ENCODE data around the gene PIBF1.
"Not testable (repeated sequence)": the region's sequence is repeated elsewhere in the genome, so short reads cannot be mapped to it uniquely, and the experiment has no call there.

The PIBF1 gene

GRCh38 chr13:72774019-72774418, 7.9 kb upstream of the PIBF1 start:
- Histone ChIP-seq H3K4me3 (ENCODE audit: low read depth, low read length) (no peak overlapping the region), H3K9me3 (ENCODE audit: control insufficient read depth, low read length) (no peaks in the 10 kb centered on the region), H3K79me2 (no peaks in the 10 kb centered on the region), H2AFZ (no peak overlapping the region), H3K36me3 (ENCODE audit: control insufficient read depth, insufficient read depth, low read length) (no peaks in the 10 kb centered on the region), H3K27me3 (ENCODE audit: control insufficient read depth, insufficient read depth, low read length) (no peaks in the 10 kb centered on the region), H3K9ac (no peak overlapping the region), H3K4me2 (ENCODE audit: low read length) (no peak overlapping the region), H3K4me1 (no peaks in the 10 kb centered on the region), H3K27ac (no peak overlapping the region)
- no peak for TF ChIP-seq CTCF (IDR thresholded peaks at IDR 0.05)

GRCh38 chr13:72782717-72783116, 784 bp downstream of the PIBF1 start:
- H3K4me1 ChIP-seq: peaks cover 2% of the 10 kb centered on the region
- peak overlapping the region; percentile 71 for H3K27ac ChIP-seq
- no peak for TF ChIP-seq CTCF (IDR thresholded peaks at IDR 0.05)

GRCh38 chr13:72784679-72785078, 2.7 kb downstream of the PIBF1 start:
- H3K36me3 ChIP-seq (ENCODE audit: control insufficient read depth, insufficient read depth, low read length); H3K4me3 ChIP-seq (ENCODE audit: low read depth, low read length); H3K4me1 ChIP-seq; H3K27me3 ChIP-seq (ENCODE audit: control insufficient read depth, insufficient read depth, low read length); H3K4me2 ChIP-seq (ENCODE audit: low read length); H3K79me2 ChIP-seq; H3K9ac ChIP-seq; H2AFZ ChIP-seq; H3K9me3 ChIP-seq (ENCODE audit: control insufficient read depth, low read length); H3K27ac ChIP-seq: not testable (repeated sequence)

More at GRCh38 chr13:72782717-72783116, 784 bp downstream of the PIBF1 start:
- Histone ChIP-seq H3K79me2 (no peaks in the 10 kb centered on the region), H3K9me3 (ENCODE audit: control insufficient read depth, low read length) (no peaks in the 10 kb centered on the region), H3K9ac (no peak overlapping the region), H3K4me2 (ENCODE audit: low read length) (peak overlapping the region; percentile 89), H3K4me3 (ENCODE audit: low read depth, low read length) (peak overlapping the region; percentile 86), H2AFZ (peak overlapping the region; percentile 73), H3K27me3 (ENCODE audit: control insufficient read depth, insufficient read depth, low read length) (no peaks in the 10 kb centered on the region), H3K36me3 (ENCODE audit: control insufficient read depth, insufficient read depth, low read length) (no peaks in the 10 kb centered on the region)

- Histone ChIP-seq H3K9me3 (ENCODE audit: control insufficient read depth, low read length) (no peaks in the 10 kb centered on the region), H3K36me3 (ENCODE audit: control insufficient read depth, insufficient read depth, low read length) (no peaks in the 10 kb centered on the region), H3K27ac (no peak overlapping the region), H3K27me3 (ENCODE audit: control insufficient read depth, insufficient read depth, low read length) (no peaks in the 10 kb centered on the region), H3K4me1 (no peaks in the 10 kb centered on the region), H3K4me2 (ENCODE audit: low read length) (no peak overlapping the region), H3K4me3 (ENCODE audit: low read depth, low read length) (no peak overlapping the region), H3K79me2 (no peaks in the 10 kb centered on the region), H3K9ac (no peak overlapping the region), H2AFZ (no peak overlapping the region)
- TF ChIP-seq CTCF (IDR thresholded peaks at IDR 0.05): no peak
Measured at GRCh38 chr13:72788831-72789230, 6.9 kb downstream of the PIBF1 start.

- Histone ChIP-seq H3K9me3 (ENCODE audit: control insufficient read depth, low read length) (no peaks in the 10 kb centered on the region), H3K27ac (no peak overlapping the region), H3K4me3 (ENCODE audit: low read depth, low read length) (no peak overlapping the region), H3K27me3 (ENCODE audit: control insufficient read depth, insufficient read depth, low read length) (no peaks in the 10 kb centered on the region), H3K36me3 (ENCODE audit: control insufficient read depth, insufficient read depth, low read length) (no peaks in the 10 kb centered on the region), H3K79me2 (no peaks in the 10 kb centered on the region), H3K9ac (no peak overlapping the region), H3K4me2 (ENCODE audit: low read length) (no peak overlapping the region), H2AFZ (no peak overlapping the region), H3K4me1 (no peaks in the 10 kb centered on the region)
- TF ChIP-seq CTCF (IDR thresholded peaks at IDR 0.05): no peak
Measured at GRCh38 chr13:72792640-72793039, 10.7 kb downstream of the PIBF1 start.

Measured in parathyroid adenoma (tissue), 2 donors.